Liver (tissue), 9 donors: ENCODE measurements around the gene CCL4L2. TPM values are rescaled to one million over a fixed set of nuclear protein-coding genes. Genes with fewer than 3 reads are reported as not detected.
"Not testable (repeated sequence)": the region's sequence is repeated elsewhere in the genome, so short reads cannot be mapped to it uniquely, and the experiment has no call there.

Experiments used
- DNase-seq: peaks from one replicate; pipeline ENCODE4 v3.0.0-alpha.2; 2017; ENCODE audit warnings: low spot score
- H3K27ac ChIP-seq, 2 donors: one replicate each; pipeline ENCODE4 v1.7.0; 2013; ENCODE audit warnings: inconsistent platforms in 2 of 2, low read length in 2 of 2, control low read depth in 1 of 2, low read depth in 1 of 2, mild to moderate bottlenecking in 1 of 2
- H3K27me3 ChIP-seq, 4 donors: one replicate each; pipeline versions ENCODE4 v1.6.1 to v1.7.0; 2013; ENCODE audit warnings: low read length in 3 of 4, inconsistent platforms in 1 of 4, mild to moderate bottlenecking in 1 of 4, moderate library complexity in 1 of 4; ENCODE audit not compliant: control insufficient read depth in 4 of 4, insufficient read depth in 4 of 4
- H3K36me3 ChIP-seq, 4 donors: one replicate each; pipeline versions ENCODE4 v1.6.1 to v1.7.0; 2013; ENCODE audit warnings: low read length in 3 of 4, mild to moderate bottlenecking in 3 of 4, low read depth in 1 of 4, moderate library complexity in 1 of 4; ENCODE audit not compliant: control insufficient read depth in 4 of 4, insufficient read depth in 3 of 4
- H3K4me1 ChIP-seq, 4 donors: one replicate each; pipeline versions ENCODE4 v1.6.1 to v1.7.0; 2013; ENCODE audit warnings: low read length in 3 of 4, mild to moderate bottlenecking in 3 of 4, moderate library complexity in 1 of 4; ENCODE audit not compliant: control insufficient read depth in 4 of 4, insufficient read depth in 4 of 4
- H3K4me3 ChIP-seq, 3 donors: one replicate each; pipeline versions ENCODE4 v1.6.1 to v1.7.0; 2013; ENCODE audit warnings: low read length in 3 of 3, control low read depth in 1 of 3, low read depth in 1 of 3, mild to moderate bottlenecking in 1 of 3
- H3K9ac ChIP-seq, 2 donors: one replicate each; pipeline ENCODE4 v1.7.0; 2013; ENCODE audit warnings: low read length in 2 of 2, mild to moderate bottlenecking in 2 of 2, moderate library complexity in 2 of 2, control low read depth in 1 of 2, low read depth in 1 of 2
- H3K9me3 ChIP-seq, 4 donors: one replicate each; pipeline versions ENCODE4 v1.6.1 to v1.7.0; 2013; ENCODE audit warnings: low read length in 3 of 4; ENCODE audit not compliant: control insufficient read depth in 4 of 4
- EGR1 ChIP-seq, 2 donors: IDR thresholded peaks; 2 replicates each; pipeline ENCODE4 v1.6.1; 2016 to 2018; ENCODE audit warnings: antibody characterized with exemption in 2 of 2, low read depth in 2 of 2
- FOXA2 ChIP-seq: IDR thresholded peaks from 2 replicates; pipeline ENCODE4 v1.6.1; 2016; ENCODE audit warnings: antibody characterized with exemption
- GABPA ChIP-seq, 2 donors: IDR thresholded peaks in 1 of 2; conservative IDR thresholded peaks in 1 of 2; 2 replicates each; pipeline ENCODE4 v1.6.1; 2016; ENCODE audit warnings: antibody characterized with exemption in 2 of 2, mild to moderate bottlenecking in 1 of 2, moderate library complexity in 1 of 2
- HNF4A ChIP-seq, 2 donors: conservative IDR thresholded peaks; 2 replicates each; pipeline ENCODE4 v1.6.1; 2016; ENCODE audit warnings: antibody characterized with exemption in 2 of 2, mild to moderate bottlenecking in 2 of 2
- HNF4G ChIP-seq: IDR thresholded peaks from 2 replicates; pipeline ENCODE4 v1.6.1; 2016; ENCODE audit warnings: antibody characterized with exemption
- JUND ChIP-seq, 2 donors: IDR thresholded peaks; 2 replicates each; pipeline ENCODE4 v1.6.1; 2016; ENCODE audit warnings: antibody characterized with exemption in 2 of 2
- RXRA ChIP-seq, 2 donors: IDR thresholded peaks; 2 replicates each; pipeline ENCODE4 v1.6.1; 2017 to 2018; ENCODE audit warnings: antibody characterized with exemption in 2 of 2, mild to moderate bottlenecking in 1 of 2
- SP1 ChIP-seq: IDR thresholded peaks from 2 replicates; pipeline ENCODE4 v1.6.1; 2018; ENCODE audit warnings: antibody characterized with exemption, mild to moderate bottlenecking
- WGBS: extraction: QIAGEN DNeasy Blood & Tissue Kit; methylation state at CpG from one replicate; pipeline ENCODE4 v1.1.7; 2013; 5-methylcytosine and 5-hydroxymethylcytosine counted together
- polyA plus RNA-seq, 2 donors: library from polyadenylated mRNA; stranded (reverse) in 1 of 2; unstranded in 1 of 2; fragments of 200-250 nt in 1 of 2; fragments of >200 nt in 1 of 2; fragmentation: Nextera tagmentation in 1 of 2; extraction: Ambion mirVana in 1 of 2; gene quantifications; one replicate each; pipeline versions ENCODE4 v1.2.1 to v1.2.3, GENCODE V29; 2013 to 2015
- total RNA-seq, 2 donors: library from RNA; depleted of rRNA; stranded (reverse); fragments of >200 nt; gene quantifications; one replicate each; pipeline ENCODE4 v1.2.3, GENCODE V29; 2014
- TF ChIP-seq, protein P1 (sequence below): IDR thresholded peaks from 2 replicates; pipeline ENCODE4 v1.6.1; 2016; ENCODE audit warnings: antibody characterized with exemption
- donor health status: healthy.
- donor health status: healthy.
- donor health status: healthy.
- donor health status: healthy.
- donor health status: healthy.

The CCL4L2 gene
- total and polyA plus RNA-seq, 4 donors: 0.50 to 2.8 (median 1.1) TPM

DNA sequence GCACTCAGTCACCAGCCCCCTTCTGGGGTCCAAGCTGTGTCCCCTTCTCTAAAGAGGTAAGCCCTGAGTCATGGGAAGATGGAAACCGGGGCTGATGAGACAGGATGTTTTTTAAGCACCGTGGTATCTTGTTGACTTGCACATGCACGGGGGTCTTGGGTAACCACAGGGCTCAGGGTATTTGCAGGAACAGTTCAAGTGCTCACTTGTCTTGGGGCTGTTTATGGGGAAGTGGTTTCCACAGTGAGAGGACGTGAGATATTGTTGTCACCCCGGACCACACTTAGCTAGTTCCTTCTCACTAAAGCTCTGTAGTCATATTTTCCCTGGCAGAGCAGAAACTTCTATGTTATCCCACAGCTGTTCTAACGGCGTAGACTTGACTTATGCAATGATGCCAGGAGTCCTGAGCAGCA lies 22.0 kb upstream of the CCL4L2 start:
- no peak overlapping the region for H3K4me3 ChIP-seq
- H3K36me3 ChIP-seq: no peaks in the 10 kb centered on the region
- no peak for TF ChIP-seq HNF4G
- peak in 1 of 2 donors; percentile 28 for TF ChIP-seq JUND (IDR thresholded peaks at IDR 0.05)
- no peak overlapping the region for H3K9ac ChIP-seq
- 63% methylated on average over 7 of the region's 7 CpGs for WGBS
- no peaks in the 10 kb centered on the region for H3K9me3 ChIP-seq
- peak overlapping the region; percentile 1 to 56 for H3K27ac ChIP-seq
- H3K4me1 ChIP-seq: peaks cover 13 to 36% (median 25%) of the 10 kb centered on the region in 4 donors
- no peak for DNase-seq
- H3K27me3 ChIP-seq: no peaks in the 10 kb centered on the region

DNA sequence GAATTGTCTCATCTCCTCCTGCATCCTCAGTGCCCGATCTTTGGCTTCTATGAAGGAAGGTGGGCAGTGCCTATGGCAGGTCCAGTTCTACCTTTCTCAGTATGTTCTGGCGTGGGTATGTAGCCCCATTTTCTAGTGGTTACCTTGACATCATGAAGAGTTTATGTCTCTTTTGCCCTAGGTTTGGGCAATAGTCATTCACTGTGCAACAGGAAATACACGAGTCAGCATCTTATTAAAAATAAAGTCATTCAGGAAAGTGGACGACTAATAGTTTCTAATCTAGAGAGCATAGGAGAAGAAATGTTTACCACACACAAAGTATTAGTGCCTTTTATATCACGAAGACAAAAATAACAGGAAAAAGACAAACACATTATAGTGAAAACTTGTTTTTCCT lies 20.9 kb upstream of the CCL4L2 start:
- H3K27me3 ChIP-seq, H3K4me3 ChIP-seq, H3K9ac ChIP-seq, DNase-seq, H3K9me3 ChIP-seq, H3K36me3 ChIP-seq: not testable (repeated sequence)
- 79% methylated on average over 5 of the region's 5 CpGs for WGBS
- H3K4me1 ChIP-seq: peaks cover 13 to 40% (median 30%) of the 10 kb centered on the region in 4 donors
- peak overlapping the region in 1 of 2 donors; percentile 3 for H3K27ac ChIP-seq

DNA sequence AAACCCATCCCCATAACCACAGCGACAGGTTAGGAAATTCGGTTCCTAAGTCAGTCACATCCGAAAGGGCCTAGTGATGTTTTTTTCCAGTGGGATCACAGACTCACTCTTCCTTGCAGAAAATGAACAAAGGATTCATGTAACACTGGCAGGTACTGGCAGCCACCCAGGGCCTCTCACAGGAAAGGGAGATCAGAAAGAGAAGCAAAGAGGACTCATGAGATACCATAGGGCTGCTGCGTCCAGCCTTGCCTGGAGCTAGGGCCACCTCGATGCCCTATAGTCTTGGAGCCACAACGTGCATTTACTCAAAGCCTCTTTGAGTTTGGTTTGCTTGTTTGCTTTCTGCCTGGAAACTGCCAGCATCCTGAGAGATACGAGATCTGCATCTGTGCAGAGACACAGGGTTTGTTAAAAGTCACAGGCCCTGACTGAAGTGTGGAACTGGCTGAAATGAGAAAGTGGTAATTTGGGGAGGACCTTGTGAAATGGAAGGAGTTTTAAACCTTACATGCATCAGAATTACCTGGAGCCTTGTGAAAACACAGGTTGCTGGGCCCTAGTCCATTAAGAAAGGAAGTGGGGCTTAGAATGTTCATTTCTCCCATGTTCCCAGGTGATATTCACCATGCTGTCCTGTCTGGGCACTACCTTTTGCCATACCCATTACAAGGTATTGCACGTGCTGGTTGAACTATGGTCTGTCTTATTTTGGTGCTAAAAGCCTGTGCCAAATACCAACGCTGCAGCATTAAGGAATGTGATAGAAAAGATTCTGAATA lies 20.1 kb upstream of the CCL4L2 start:
- WGBS: 74% methylated on average over 9 of the region's 9 CpGs
- H3K4me3 ChIP-seq, H3K27me3 ChIP-seq, DNase-seq, H3K9ac ChIP-seq, H3K9me3 ChIP-seq, H3K36me3 ChIP-seq: not testable (repeated sequence)
- Histone ChIP-seq H3K4me1 (peaks cover 18 to 46% (median 31%) of the 10 kb centered on the region in 4 donors), H3K27ac (peak overlapping the region in 1 of 2 donors; percentile 29)

DNA sequence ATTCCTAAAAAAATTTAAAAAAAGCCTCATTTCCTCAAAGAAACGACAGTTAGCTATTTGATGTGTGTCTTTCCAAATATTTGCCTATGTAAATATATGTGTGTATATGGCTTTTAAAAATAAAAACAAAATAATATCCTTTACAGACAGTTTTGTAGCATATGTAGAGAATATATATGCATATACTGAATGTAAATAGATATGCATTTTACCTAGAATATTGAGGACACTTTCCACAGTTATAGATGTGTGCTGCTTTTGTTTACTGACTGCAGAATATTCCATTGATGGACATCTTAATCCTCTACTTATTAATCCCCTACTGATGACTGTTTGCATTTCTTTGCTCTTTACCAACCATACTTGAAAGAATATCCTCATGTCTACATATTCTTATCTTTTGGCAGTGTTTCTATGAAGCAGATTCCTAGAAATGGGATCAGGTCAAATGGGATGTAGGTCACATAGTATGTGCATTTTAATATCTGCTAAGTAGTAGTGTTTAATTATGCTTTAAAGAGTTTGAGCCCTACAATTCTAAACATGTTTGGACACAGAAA lies 17.6 kb upstream of the CCL4L2 start:
- H3K9ac ChIP-seq: no peak overlapping the region
- 4% methylated on average over 1 of the region's 1 CpG for WGBS
- H3K4me3 ChIP-seq: no peak overlapping the region
- H3K27ac ChIP-seq: peak overlapping the region; percentile 54 to 58
- H3K4me1 ChIP-seq: peaks cover 19 to 35% (median 28%) of the 10 kb centered on the region in 4 donors
- no peaks in the 10 kb centered on the region for H3K27me3 ChIP-seq
- DNase-seq: no peak
- TF ChIP-seq EGR1 (IDR thresholded peaks at IDR 0.05; ENCODE audit: low read depth in 2 of 2) (no peak), GABPA (IDR thresholded peaks at IDR 0.05 in 1 of 2, conservative IDR thresholded peaks at IDR 0.05 in 1 of 2) (no peak), JUND (IDR thresholded peaks at IDR 0.05) (no peak)
- no peaks in the 10 kb centered on the region for H3K36me3 ChIP-seq
- no peaks in the 10 kb centered on the region for H3K9me3 ChIP-seq

DNA sequence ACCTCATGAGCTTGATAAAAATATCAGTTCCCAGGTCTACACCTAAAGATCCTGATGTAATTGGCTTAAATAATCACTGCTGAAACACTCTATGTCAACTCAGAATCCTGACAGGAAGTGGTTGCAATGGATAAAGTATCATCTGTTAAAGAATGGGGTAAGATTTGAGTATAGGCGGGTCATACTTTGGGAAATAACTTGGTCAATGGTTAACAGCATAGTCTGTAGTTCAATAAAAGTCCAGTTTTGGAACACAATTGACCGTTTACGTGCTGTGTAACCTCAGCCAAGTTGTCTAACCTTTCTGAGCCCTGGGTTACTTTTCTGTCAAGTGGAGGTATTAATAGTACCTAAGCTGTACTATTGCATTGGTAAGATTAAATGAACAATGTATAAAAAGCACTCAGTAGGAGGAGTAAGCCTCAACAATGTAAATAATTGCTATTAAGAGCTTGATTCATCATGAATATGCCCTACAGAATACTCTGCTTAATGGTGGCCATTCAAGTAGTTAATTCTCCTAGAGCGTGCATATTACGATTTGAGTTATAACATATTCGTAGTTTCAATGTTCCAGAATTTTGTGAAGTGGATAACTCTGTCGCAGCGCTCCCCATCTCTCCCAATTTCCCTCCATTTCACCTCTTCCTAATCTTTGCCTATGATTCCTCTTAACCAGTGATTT lies 16.6 kb upstream of the CCL4L2 start:
- H3K4me1 ChIP-seq: peaks cover 15 to 35% (median 28%) of the 10 kb centered on the region in 4 donors
- not testable (repeated sequence) for H3K9me3 ChIP-seq, H3K27me3 ChIP-seq, DNase-seq, H3K36me3 ChIP-seq, H3K4me3 ChIP-seq, H3K9ac ChIP-seq
- WGBS: 98% methylated on average over 5 of the region's 8 CpGs
- peak overlapping the region; percentile 22 to 54 for H3K27ac ChIP-seq
- TF ChIP-seq RXRA (IDR thresholded peaks at IDR 0.05) (peak; percentile 41 to 67), GABPA (IDR thresholded peaks at IDR 0.05 in 1 of 2, conservative IDR thresholded peaks at IDR 0.05 in 1 of 2) (peak in 1 of 2 donors; percentile 38), HNF4A (conservative IDR thresholded peaks at IDR 0.05) (peak; percentile 19 to 60), SP1 (peak; percentile 56), FOXA2 (peak; percentile 11)
- TF ChIP-seq, protein P1, sequence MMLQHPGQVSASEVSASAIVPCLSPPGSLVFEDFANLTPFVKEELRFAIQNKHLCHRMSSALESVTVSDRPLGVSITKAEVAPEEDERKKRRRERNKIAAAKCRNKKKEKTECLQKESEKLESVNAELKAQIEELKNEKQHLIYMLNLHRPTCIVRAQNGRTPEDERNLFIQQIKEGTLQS: peak; percentile 12

DNA sequence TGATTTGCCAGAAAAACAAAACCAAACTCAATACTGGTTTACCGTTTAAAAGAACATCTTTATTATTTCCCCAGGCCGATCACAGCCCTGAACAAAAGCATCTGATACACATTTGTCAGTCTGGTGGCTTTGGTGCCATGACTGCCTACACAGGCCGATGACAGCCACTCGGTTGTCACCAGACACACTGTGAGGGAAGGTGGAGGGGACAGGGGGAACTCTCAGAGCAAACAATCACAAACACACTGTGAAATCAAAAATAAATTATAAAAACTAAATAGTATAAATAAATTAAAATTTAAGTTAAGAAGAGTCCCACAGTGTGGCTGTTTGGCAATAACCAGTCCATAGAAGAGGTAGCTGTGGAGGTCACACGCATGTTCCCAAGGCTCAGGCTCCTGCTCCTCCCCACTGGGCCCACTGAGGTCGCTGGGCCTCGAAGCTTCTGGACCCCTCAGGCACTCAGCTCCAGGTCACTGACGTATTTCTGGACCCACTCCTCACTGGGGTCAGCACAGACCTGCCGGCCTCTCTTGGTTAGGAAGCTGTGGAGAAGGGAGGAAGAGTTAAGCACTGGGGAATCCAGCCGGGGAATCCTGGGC lies 15.9 kb upstream of the CCL4L2 start:
- not testable (repeated sequence) for H3K9me3 ChIP-seq, H3K36me3 ChIP-seq, H3K4me3 ChIP-seq, H3K27ac ChIP-seq, H3K9ac ChIP-seq, H3K27me3 ChIP-seq, DNase-seq
- H3K4me1 ChIP-seq: peaks cover 15 to 35% (median 28%) of the 10 kb centered on the region in 4 donors
- WGBS: 94% methylated on average over 10 of the region's 10 CpGs
